HG03045 (cell line): ENCODE results near the gene PTPRD.

ENCODE experiments used
- ATAC-seq: cut with Tn5 transposase; IDR thresholded peaks from one replicate; pipeline ENCODE4 v1.9.1; 2021; ENCODE audit warnings: mild to moderate bottlenecking, moderate library complexity; ENCODE audit not compliant: unreplicated experiment

PTPRD gene

GRCh38 chr9:10062629-10063395 is 550.0 kb downstream of the PTPRD start:
- ATAC-seq: no peak

DNA sequence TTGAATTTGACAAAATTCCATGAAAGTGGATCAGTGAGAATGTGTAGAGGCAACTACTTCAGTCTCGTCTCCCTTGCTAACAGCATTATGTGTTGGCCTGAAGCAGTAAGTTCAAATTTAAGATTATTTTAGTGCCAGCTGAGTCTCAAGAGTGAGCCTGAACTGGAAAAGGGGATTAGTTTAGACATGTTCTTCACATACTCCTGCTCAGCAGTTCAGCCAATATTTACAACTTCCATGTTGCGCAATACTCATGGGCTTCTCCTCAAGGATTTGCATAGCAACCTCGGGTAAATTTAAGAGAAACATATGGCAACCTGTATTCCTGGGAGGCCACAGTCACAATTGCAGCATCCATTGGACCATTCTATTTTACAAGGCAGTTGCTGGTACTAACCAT is 553.8 kb downstream of the PTPRD start:
- ATAC-seq: no peak

DNA sequence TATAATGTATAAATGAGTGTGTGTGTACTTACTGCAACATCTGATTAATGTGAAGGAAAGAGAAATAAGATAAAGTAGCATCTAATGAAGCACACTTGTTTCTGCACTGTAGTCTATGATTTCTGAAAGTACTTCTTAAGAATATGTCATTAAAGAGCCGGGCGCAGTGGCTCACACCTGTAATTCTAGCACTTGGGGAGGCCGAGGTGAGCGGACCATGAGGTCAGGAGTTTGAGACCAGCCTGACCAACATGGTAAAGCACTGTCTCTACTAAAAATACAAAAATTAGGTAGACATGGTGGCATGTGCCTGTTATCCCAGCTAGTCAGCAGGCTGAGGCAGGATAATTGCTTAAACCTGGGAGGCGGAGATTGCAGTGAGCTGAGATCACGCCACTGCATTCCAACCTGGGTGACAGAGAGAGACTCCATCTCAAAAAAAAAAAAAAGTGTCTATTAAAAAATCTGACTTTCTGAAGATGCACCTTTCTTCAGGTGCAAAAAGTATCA is 556.9 kb downstream of the PTPRD start:
- no peak for ATAC-seq

DNA sequence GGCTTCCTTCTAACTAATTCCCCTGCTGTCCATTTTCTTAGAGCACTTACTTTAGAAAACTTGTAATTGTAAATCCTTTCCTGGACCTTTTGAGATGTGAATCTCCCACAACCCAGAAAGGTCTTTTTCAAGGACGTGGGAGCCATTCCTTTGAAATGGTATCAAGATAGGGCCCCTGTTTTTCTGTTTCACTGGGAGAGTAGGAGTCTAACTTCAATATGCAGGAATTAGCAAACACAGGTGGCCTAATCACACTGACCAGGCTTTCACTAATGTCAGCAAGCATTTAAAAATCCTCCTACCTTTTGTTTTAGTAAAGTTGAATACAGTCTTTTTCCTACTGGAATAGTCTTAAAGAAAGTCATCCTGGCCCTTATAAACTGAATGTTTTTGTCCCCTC is 558.3 kb downstream of the PTPRD start:
- ATAC-seq: no peak

DNA sequence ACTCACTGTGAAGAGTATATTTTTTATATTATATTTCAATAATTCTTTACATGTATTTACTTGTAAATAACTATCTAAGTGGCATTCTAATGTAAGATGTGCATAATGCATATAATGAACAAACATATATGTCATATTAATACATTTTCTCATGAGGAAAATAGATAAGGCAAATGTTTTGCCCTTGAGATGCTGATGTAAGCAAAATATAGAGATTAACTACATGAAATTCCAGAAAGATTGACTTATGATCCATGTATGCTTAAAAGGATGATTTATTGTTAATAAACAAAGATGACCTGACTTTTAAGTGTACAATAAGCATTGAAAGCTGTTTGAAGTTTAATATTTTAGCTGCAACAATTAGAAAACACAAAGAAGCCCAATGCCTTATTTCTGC is 559.9 kb downstream of the PTPRD start:
- ATAC-seq: no peak

DNA sequence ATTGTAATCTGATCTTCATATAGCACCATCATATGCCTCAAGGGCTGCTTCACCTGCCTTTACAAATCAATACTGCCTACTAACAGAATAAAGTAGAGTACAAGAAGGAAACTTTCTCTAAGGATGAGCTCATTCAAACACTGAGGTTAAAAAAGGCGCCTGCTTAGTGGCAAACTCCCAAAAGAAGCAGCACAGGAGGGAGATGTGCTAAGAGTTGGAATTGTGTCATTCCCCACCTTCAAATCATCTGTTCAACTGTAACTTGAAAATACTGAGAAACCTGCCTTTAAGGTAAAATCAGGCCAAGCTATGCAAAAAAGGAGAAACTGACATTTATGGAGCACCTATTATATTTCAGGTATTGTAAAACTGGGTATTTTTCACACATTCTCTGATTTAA is 560.6 kb downstream of the PTPRD start:
- ATAC-seq: no peak

DNA sequence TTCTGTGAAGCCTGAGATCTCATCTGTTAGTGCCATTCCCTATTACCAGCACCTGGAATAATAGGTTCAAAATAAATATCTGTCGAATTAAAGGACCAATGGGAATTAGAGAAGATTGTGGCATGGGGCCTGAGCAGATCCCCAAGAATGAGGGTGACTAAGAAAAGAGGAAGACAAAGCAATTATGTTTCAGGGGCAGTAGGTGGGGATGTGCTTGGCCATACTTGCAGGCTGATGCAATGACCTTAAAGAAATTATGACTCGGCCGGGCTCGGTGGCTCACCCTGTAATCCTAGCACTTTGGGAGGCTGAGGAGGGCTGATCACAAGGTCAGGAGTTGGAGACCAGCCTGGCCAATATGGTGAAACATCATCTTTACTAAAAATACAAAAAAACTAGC is 562.8 kb downstream of the PTPRD start:
- ATAC-seq: no peak

DNA sequence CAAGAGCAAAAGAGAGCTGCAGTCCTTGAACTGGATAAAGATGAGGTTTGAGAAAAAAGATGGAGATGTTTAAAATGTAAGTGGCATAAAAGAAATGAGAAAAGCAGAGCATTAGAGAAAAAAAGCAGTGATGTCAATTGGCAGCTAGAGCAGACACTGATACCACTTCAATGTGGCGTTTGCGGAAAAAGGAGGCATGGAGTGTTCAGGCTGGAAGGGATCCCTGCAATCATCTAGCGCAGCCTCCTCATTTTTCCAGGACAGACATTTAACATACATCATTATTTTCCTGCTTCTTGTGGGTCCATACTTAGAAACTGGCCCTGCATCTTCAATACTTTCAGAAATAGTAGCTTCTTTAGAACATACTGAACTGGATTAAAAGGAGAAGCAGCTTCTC is 563.8 kb downstream of the PTPRD start:
- no peak for ATAC-seq

GRCh38 chr9:10045598-10045997 is 567.2 kb downstream of the PTPRD start:
- ATAC-seq: no peak

- ATAC-seq: no peak
Measured at GRCh38 chr9:10041726-10042229, 571.0 kb downstream of the PTPRD start.

DNA sequence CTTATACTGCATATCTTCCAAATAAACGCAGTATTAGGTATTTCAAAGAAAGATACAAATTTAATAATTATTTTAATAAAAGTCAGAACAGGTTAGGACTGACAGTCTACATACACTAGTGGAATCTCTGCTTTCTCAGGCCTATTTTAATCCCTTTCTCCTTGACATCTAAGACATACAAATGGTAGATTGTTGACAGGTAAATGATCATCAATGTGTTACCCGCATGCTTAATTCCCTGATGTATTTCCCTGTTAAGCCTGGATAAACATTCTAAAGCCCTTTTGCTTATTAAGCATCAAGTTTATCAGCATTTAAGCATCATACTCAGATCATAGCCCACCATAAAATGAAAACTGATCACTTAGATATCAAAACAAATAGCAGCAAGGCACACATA is 576.7 kb downstream of the PTPRD start:
- ATAC-seq: no peak

- ATAC-seq: no peak
Measured at GRCh38 chr9:10032166-10032565, 580.6 kb downstream of the PTPRD start.

- no peak for ATAC-seq
Measured at GRCh38 chr9:10026443-10026984, 586.3 kb downstream of the PTPRD start.

DNA sequence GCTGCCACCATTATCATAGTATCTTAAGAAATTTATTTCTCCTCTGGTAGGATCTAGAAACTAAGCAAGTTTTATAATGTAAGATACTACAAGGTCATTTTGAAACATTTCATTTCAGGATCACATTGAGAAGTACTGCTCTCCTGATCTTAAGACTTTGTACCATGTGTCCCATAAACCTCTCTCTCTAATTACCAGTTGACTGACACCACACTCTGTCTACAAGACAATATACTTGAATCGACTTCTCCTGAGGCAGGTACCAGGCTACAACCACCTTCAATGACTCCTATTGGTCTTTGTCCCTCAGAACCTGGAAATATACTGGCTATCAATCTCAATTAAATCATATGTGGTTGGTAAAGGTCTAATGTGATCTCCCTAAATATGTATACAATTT is 597.0 kb downstream of the PTPRD start:
- no peak for ATAC-seq

GRCh38 chr9:10014889-10015288 is 597.9 kb downstream of the PTPRD start:
- ATAC-seq: no peak

GRCh38 chr9:10009401-10009800 is 603.4 kb downstream of the PTPRD start:
- no peak for ATAC-seq

DNA sequence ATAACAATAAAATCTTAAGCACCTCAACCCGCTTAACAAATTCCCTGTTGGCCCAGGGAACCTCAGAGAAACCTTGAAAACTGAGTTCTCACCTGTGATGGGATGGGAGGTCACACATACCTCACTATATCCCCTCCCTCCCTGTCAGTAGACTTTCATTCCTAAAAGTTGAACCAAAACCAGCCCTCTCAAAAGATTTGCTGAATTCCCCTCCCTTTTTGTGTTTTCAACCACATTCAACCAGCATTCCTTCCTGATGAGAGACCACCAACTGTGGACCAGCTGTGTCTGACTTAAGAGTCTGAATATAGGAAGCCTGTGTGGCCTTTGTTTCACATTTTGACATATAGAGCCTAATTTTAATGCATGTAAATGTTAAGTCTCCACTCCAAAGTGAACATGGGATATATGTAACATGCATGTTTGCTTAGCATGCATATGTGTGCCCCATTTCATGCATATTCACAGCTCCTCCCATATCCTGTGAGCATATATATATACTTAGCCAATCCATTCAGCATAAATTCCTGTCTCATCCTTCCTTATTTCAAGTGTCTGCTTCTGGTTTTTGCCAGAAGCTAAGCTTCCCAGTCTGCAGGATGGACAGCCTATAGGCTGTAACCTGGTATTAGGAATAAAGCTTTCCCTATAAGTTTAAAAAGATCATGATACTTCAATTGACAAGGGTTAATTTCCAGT is 604.6 kb downstream of the PTPRD start:
- no peak for ATAC-seq

GRCh38 chr9:10007356-10007755 is 605.4 kb downstream of the PTPRD start:
- ATAC-seq: no peak

- ATAC-seq: no peak
Measured at GRCh38 chr9:10005206-10005605, 607.6 kb downstream of the PTPRD start.

- ATAC-seq: no peak
Measured at GRCh38 chr9:10003047-10003446, 609.8 kb downstream of the PTPRD start.

DNA sequence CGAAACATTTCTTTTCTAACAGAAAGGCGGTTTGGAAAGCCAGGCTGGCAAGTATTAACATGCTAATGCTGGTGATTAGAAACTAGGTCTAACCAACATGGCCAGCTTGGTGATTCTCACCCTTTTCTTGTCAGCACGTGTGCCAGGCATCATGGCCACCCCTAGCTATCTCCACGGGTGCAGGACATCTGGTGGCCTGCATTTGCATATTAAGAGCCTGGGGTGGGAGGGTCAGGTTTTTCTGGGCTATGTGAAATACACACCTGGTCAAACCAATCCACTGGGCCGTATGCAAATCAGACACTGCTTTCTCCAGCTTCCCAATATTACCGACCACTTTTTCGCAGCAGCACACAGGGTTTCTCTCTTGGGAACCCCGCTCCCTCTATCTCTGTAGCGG is 612.1 kb downstream of the PTPRD start:
- ATAC-seq: no peak
